Measurements from ENCODE around the gene MCF2L. TPM values are rescaled to one million over a fixed set of nuclear protein-coding genes. Genes with fewer than 3 reads are reported as not detected.
A peak's percentile ranks its signal among the peaks of the same experiment; 100 is the strongest.

Gene MCF2L
- total RNA-seq, 4 donors from 2014 or later: 62.1 to 186 (median 91.3) TPM

DNA sequence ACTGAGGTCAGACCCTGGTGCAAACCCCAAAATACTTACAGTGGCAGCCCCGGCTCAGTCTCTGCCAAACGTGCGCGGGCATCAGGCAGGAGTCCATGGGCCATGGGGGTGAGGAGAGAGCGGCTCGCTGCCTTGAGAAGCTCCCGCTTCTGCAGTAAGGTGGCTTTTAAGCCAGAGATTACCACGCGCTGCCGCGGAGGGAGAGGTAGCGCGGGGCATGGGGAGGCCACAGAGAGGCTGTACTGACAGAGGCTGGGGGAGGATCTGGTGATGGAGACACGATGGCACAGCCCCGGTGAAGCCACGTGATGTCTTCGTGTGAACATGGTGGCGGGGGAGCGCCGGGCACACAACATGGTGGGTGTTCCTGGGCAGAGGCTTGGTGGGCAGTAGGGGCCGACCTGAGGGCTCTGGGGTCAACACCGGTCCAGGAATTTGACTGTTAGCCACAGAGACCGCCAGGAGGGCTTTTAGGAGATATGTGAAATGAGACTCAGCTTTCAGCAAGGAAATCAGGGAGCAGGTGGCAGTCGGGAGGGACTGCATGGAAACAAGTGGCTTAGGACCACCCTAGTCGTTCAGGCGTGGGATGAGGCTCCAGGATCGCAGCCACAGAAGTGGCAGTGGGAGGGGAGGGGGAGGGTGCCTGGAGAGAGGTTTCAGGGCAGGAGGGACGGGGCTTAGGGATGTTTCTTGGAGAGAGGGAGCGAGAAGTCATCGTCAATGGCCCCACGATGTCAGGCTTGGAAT lies 24.1 kb downstream of the MCF2L start:
- Histone ChIP-seq H3K9me3 (no peaks in the 10 kb centered on the region), H3K27ac (peak overlapping the region in 1 of 4 donors; percentile 45), H3K27me3 (no peaks in the 10 kb centered on the region), H3K4me3 (no peak overlapping the region), H3K4me1 (peaks cover 18 to 50% (median 35%) of the 10 kb centered on the region in 4 donors), H3K36me3 (no peaks in the 10 kb centered on the region)
- TF ChIP-seq POLR2AphosphoS5 (IDR thresholded peaks at IDR 0.05): no peak
- no peak for TF ChIP-seq POLR2A (IDR thresholded peaks at IDR 0.05)
- no peak for TF ChIP-seq EP300 (IDR thresholded peaks at IDR 0.05; ENCODE audit: low read depth)
- no peak for TF ChIP-seq CTCF (IDR thresholded peaks at IDR 0.05)
- in situ Hi-C loops (cut with MboI; ENCODE audit: low pct_ligation_motif_present in 1 of 4, low pct_unique_long_range_greater_than_20kb in 1 of 4, low sequenced_read_pairs in 3 of 4) (no loop called here), intact Hi-C loops (cut with DNase I; ENCODE audit: low total_unique reads) (no loop called here)
- no peak for DNase-seq
- WGBS, 2 donors (ENCODE audit: low coverage in 1 of 2): 85% methylated on average over 31 of the region's 31 CpGs; no CpG with 5 or more reads in 1 of the 2 donors

GRCh38 chr13:112994084-112994780 lies 25.2 kb downstream of the MCF2L start:
- in situ Hi-C loops (cut with MboI; ENCODE audit: low pct_ligation_motif_present in 1 of 4, low pct_unique_long_range_greater_than_20kb in 1 of 4, low sequenced_read_pairs in 3 of 4) (no loop called here), intact Hi-C loops (cut with DNase I; ENCODE audit: low total_unique reads) (no loop called here)
- H3K36me3 ChIP-seq: no peaks in the 10 kb centered on the region
- no peak overlapping the region for H3K4me3 ChIP-seq
- peak overlapping the region; percentile 61 to 77 (median 72) for H3K27ac ChIP-seq
- no peaks in the 10 kb centered on the region for H3K27me3 ChIP-seq
- peaks cover 21 to 60% (median 46%) of the 10 kb centered on the region in 4 donors for H3K4me1 ChIP-seq
- peak; percentile 64 for DNase-seq
- WGBS, 2 donors (ENCODE audit: low coverage in 1 of 2): 57% methylated on average over 46 of the region's 46 CpGs; no CpG with 5 or more reads in 1 of the 2 donors
- TF ChIP-seq POLR2A (IDR thresholded peaks at IDR 0.05) (no peak), CTCF (IDR thresholded peaks at IDR 0.05) (no peak), POLR2AphosphoS5 (IDR thresholded peaks at IDR 0.05) (no peak), EP300 (IDR thresholded peaks at IDR 0.05; ENCODE audit: low read depth) (no peak)
- H3K9me3 ChIP-seq: no peaks in the 10 kb centered on the region

GRCh38 chr13:112994781-112995355 lies 25.9 kb downstream of the MCF2L start:
- WGBS, 2 donors (ENCODE audit: low coverage in 1 of 2): 77 to 90% methylated on average over 2 to 28 of the region's 34 CpGs

More at GRCh38 chr13:112994781-112995355, 25.9 kb downstream of the MCF2L start:
- TF ChIP-seq POLR2AphosphoS5 (IDR thresholded peaks at IDR 0.05) (no peak), CTCF (IDR thresholded peaks at IDR 0.05) (no peak), EP300 (IDR thresholded peaks at IDR 0.05; ENCODE audit: low read depth) (no peak), POLR2A (IDR thresholded peaks at IDR 0.05) (no peak)
- DNase-seq: no peak
- Histone ChIP-seq H3K9me3 (no peaks in the 10 kb centered on the region), H3K36me3 (no peaks in the 10 kb centered on the region), H3K27ac (peak overlapping the region; percentile 61 to 77 (median 72)), H3K4me1 (peaks cover 21 to 61% (median 46%) of the 10 kb centered on the region in 4 donors), H3K27me3 (no peaks in the 10 kb centered on the region), H3K4me3 (no peak overlapping the region)
- in situ Hi-C loops (cut with MboI; ENCODE audit: low pct_ligation_motif_present in 1 of 4, low pct_unique_long_range_greater_than_20kb in 1 of 4, low sequenced_read_pairs in 3 of 4) (no loop called here), intact Hi-C loops (cut with DNase I; ENCODE audit: low total_unique reads) (no loop called here)

Measured in transverse colon (tissue), 4 donors.